GM21367 (cell line): ENCODE measurements around the gene KRT73.
"Not testable (repeated sequence)": the region's sequence is repeated elsewhere in the genome, so short reads cannot be mapped to it uniquely, and the experiment has no call there.

ENCODE experiments used
- ATAC-seq: cut with Tn5 transposase; IDR thresholded peaks from one replicate; pipeline ENCODE4 v1.9.1; 2021; ENCODE audit not compliant: unreplicated experiment

KRT73 gene

DNA sequence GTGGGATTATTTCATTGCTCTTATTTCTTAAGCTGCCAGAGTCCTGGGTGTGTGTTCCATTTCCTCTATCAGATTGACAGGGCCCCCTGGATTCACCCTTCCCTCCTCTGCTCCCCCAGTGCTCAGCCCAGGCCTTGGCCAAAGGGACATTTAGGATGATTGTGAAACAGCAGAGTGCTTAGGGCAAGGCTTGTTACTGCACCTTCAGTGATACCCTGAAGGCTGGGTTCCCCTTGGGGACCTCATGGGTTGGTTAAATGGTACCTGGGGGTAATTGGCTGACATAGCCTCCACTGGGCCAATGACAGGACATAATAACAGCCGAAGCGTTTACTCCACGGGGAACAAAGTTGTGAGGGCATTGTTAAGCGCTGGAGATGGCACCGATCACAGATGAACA is 15.8 kb downstream of the KRT73 start:
- ATAC-seq, result no peak

DNA sequence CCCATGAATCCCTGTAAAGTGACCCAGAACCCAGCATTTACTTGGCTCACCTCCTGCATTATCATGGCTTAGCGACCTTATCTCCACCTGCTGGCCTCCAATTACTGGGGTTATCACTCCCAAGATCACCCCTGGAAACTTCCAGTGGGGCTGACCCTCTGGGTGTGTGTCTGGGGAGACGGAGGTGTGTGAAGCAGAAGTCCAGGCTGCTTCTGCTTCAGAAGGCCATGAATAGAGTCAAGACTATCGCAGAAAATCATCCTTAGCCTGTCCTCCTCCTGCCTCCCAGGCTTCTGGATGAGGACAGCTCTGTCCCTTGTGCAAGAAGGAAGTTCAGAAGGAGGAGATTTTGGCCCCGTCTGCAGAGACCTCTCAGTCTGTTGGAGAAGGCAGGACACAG is 16.7 kb downstream of the KRT73 start:
- no peak for ATAC-seq

DNA sequence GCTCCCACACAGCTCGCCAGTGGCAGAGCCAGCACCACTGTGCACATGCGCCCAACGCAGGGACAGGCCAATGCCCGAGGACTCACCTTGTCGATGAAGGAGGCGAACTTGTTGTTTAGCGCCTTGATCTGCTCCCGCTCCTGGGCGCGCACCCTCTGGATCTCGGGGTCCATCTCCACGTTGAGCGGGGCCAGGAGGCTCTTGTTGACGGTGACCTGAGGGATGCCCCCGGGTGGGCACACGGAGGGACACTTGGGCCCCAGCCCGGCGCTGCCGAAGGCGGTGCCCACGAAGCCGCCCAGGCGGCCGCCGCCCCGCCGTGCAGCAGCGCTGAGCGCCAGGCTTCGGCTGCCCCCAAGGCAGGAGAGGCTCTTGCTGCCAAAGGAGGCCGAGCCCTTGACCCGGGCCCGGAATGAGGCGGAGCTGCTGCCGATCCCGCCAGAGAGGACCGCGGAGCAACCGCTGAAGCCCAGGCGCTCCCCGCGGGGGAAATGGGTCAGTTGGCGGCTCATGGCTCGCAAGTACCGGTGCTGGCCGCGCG is 17.3 kb downstream of the KRT73 start, which contains the start of gene KRT72:
KRT72 (minus strand) TSS at position 523 of the 541 bp plus-strand sequence; CDS start at position 512, 11 bp downstream.
- ATAC-seq, result no peak

DNA sequence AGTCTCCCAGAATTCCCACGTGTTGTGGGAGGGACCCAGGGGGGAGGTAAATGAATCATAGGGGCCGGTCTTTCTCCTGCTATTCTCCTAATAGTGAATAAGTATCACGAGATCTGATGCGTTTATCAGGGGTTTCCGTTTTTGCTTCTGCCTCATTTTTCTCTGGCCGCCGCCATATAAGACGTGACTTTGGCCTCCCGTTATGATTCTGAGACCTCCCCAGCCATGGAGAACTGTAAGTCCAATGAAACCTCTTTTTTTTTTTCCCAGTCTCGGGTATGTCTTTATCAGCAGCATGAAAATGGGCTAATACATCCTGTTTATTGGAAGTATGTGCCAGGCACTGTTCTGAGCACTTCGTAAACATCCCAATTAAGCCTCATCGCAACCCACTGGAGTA is 17.9 kb downstream of the KRT73 start:
- no peak for ATAC-seq

DNA sequence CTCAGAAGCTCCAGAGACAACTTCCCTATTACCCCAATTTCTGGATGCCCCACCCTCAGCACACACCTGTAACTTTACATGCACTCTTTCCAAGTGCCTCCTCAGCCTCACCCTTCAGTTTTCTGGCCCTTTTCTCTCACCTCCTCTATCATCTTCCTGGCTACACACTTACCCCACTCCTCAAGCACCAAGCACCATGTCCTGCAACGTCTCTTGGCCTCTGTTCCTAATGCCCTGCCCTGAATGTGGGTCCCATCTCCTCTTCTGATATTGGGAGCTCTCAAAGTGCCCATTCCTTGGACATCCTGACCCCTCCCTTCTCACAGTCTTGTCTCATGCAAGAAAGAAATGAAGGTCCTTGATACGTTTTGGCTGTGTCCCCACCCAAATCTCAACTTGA is 18.3 kb downstream of the KRT73 start:
- no peak for ATAC-seq

DNA sequence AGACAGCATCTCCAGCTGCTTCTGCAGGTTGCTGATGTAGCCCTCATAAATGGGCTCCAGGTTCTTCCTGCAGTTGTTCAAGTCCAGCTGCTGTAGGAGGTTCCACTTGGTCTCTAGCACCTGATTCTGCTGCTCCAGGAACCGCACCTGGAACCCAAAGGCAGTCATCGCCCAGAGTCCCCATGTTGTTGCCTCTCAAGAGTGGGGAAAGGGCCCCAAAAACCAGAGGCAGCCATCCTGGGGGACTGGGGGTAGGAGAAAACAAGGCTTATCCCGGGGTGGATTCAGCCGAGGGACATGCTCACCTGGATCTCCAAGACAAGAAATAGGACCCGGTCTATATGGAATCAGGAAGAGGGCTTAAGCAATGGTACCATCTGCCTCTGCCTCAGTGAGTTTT is 19.4 kb downstream of the KRT73 start:
- ATAC-seq, result no peak

DNA sequence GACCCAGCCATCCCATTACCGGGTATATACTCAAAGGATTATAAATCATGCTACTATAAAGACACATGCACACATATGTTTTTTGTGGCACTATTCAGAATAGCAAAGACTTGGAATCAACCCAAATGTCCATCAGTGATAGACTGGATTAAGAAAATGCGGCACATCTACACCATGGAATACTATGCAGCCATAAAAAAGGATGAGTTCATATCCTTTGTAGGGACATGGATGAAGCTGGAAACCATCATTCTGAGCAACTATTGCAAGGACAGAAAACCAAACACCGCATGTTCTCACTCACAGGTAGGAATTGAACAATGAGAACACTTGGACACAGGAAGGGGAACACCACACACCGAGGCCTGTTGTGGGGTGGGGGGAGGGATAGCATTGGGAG is 24.1 kb downstream of the KRT73 start:
- not testable (repeated sequence) for ATAC-seq

DNA sequence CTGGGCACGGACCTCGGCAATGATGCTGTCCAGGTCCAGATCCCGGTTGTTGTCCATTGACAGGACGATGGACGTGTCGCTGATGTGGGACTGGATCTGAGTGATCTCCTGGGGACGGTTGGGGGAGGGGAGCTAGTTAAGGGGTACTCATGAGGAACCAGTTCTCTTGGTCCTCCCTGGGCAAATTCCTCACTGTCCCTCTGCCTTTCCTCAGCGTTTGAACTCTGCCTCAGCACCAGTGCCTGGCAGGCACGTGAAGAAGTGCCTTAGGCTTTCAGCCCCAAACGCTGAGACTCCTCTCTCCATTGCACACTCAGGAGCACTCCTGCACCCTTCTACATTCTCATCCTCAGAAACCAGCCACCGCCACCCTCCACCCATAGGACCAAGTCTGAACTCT is 26.8 kb downstream of the KRT73 start:
- no peak for ATAC-seq

DNA sequence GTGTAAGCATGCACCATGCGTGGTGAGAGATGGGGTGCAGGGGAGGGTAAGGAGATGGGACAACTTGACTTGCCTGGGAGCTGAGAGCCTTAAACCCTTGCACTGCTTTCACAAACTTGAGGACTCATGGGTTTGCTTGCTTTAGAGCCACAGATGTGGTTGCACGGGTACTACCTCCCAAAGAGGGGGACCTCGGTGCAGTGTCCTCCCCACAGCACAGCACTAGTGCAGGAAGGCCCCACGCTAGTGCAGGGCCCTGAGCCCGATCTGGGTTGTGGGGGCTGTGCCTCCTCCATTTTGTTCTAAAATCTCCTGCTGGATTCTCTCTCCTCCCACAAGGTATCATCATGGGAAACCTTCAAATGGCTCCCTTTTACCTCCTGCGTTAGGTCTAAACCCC is 28.3 kb downstream of the KRT73 start:
- no peak for ATAC-seq

DNA sequence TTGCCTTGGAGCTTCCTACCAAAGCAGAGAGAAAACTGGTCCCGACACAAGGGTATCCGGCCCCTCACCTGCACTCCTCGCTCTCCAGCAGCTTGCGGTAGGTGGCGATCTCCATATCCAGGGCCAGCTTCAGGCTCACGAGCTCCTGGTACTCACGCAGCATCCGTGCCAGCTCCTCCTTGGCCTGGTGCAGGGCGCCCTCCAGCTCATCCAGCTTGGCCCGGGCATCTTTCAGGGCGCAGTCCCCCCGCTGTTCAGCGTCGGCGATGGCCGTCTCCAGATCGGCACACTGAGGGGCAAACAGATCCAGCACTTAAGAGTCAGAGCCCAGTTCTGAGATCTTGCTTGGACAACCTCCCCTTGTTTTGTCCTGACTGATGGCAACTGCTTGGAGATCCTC is 30.8 kb downstream of the KRT73 start:
- no peak for ATAC-seq

DNA sequence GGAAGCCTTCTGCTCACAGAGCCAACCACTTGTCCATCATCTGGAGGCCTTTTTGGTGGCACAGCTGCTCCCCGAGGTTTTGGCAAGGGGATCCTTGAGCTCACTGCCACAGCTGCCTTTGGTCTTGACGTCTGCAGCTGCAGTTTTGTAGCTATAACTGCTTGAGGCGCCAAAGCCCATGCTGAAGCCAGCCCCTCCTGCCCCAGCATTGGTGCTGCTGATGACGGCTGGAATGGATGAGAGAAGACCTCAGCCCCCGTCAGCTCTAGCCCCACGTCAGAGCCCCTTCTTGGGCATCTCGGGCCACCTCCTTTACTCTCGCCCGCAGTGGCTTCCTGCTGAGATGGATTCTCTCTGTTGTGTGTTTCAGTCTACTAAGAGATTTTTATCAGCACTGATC is 32.4 kb downstream of the KRT73 start:
- no peak for ATAC-seq

DNA sequence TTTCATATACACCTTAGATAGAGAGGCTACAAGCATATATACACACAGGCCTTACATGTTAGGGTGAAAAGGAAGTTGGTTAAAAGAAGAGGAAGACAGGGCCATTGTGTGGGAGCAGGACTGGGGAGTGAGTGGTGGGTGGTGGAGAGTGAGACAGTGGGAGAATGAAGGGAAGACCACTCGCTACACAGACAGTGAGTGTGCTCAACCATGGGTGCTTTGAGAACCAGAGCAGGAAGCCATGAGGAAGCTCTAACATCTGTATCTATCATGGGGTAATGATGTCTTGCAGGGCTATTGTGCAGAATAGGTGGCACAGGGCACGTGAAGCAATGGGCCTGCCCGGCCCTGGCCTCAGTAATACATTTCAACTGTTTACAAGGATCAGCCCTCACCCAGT is 33.3 kb downstream of the KRT73 start:
- no peak for ATAC-seq

DNA sequence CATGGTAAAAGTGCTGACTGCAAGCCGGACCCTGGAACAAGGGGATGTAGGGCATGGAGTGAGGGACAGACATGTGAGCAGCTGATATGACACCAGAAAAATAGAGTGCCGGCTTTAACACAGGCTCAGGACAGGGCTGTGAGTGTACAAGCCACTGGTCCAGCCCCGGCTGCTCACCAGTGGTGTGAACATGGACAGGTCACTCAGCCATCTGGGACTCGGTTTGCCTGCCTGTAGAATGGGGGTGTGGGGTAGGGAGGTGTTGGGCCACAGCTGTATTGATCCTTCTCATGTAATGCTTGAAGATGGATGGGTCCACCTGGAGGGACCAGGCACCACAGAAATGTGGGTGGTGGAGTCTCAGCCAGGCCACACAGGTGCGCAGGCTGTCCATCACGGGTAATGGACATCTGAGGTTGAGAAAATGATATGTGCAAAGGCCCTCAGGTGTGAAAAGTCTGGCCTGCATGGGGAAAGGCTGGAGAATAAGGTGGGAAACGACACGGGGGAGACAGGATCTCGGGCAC is 34.1 kb downstream of the KRT73 start:
- ATAC-seq, result no peak

DNA sequence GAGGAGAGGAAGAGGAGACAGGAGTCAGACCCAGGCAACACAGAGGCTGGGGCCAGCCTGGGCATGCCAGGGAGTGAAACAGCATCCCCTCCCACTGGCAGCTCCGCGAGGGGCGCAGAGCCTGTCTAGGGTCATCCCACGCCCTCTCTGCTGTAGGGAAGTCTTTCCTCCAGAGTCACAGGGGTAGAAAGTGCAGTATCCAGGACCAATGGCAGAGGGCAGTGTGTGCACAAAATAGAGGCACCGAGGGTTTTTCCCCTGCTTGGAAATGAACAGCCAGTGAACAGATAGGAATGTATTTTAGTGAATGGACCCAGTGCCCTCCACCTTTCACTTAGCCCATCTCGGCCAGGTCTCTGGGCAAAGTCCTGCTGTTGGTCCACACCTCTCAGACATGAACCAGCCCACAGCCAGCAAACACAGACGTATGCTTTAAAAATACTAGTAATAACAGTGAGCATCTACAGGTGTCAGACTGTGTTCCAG is 35.3 kb downstream of the KRT73 start:
- ATAC-seq, result no peak

DNA sequence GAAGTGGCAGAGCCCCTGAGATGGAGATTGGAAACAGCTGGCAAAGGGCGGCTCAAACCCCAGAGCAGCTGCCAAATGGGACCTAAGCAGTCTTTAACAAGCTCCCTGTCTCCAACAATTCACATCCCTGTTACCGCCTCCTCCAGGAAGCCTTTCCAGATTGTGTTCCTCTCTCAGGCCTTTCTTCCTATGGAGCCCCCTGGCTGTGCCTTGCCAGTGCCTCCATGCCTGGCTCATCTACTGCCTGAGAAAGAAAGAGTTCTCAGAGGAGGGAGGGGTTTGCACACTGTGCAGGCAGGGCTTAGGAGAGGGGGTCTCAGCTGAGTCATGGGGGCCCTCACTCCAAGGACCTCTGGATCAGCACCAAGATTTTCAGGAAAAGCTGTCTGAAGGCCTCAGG is 35.9 kb downstream of the KRT73 start:
- no peak for ATAC-seq

DNA sequence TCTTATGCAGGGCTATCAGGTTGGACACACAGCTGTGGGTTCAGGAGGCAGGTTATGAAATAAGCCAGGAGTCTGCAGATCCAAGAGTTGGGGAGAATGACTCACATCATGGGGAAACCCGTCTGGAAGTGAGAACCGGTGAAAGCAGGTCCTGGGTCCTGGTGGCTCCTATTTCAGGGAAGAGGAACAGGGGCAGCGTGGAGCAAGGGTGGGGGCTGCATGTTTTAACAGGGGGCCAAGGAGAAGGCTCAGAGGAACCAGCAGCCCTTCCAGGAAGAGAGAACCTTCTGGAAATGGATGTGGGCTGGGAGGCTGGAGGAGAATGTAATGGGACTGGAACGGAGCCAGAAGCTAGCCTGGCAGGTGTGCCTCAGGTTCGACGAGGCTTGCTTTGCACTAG is 36.9 kb downstream of the KRT73 start:
- no peak for ATAC-seq

DNA sequence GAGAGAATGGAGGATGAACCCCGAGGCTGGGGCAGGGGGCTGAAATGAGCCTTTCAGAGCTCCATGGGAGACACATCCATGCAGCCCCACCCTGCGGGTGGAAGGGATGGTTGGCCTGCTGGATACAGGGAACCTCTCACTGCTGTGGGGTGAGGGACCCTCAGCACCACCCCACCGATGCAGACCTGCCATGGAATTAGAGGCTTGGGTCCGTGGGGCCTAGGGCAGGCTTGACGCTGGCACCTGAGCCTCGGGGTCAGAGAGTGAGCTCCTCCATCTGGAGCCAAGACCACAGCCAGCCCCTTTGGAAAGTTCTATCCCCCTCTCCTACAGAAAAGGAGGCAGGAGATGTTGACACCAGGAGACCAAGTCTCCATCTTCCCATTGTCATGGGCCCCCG is 37.3 kb downstream of the KRT73 start:
- ATAC-seq, result no peak

DNA sequence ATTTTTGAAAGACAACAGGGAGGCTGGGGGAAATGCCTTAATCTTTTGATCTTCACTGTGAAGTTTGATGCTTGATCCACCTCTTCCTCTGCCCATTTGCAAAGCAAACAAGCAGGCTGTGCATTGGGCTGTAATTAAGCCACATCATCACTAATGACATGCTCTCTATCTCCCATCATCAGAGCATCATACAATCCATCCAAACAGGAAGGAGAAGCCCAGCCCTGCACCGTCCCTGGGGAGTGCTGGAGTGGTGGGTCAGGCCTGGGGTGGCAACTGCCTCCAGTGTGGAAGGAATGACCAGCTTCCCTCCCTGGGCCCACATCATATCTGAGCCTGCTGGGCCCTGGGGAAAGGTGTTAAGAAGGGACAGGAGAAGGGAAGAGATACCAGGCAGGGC is 37.9 kb downstream of the KRT73 start:
- ATAC-seq, result no peak

DNA sequence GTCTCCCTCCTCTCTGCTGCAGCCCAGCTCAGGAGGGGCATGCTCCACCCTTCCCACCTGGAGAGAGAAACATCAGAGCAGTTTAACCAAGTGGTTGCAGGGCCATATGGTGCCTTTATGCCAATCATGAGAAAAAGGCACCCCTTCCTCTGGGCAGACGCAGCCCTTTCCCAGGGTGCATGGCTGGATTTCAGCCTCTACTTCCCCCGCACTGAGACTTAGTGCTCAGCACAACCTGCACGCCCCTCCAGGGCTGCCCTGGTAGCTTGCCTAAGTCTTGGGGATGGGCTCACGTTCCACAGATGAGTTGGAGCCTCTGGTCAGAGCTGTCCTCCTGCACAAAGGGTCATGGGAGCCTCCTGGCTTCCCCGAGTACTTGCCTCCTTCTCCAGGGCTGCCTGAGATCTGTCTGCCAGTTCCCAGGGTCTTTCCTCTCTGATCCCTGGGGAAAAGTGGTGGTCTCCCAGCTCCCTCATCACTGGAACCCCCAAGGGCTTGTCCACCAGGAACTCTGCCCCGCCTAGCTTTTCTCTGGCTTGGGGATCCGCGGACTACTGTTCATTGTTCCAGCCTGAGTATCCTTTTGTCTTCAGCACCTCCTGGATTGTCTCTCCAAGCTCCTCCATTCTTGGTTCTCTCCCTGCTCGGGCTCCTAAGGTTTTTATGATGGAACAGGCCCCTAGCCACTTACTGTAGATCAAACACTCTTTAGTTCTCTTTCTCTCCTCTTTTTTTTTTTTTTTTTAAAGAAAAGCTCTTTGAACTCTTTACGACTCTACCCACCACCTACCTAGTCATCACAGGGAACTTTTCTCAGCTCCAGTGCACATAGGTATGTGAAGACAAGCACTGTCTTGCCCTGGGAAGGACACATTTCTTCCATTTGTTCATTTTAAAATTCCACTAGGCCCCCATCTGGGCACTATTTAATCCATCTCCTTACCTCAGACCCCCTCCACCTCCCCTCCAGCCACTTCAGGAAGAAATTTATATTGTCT is 38.6 kb downstream of the KRT73 start:
- no peak for ATAC-seq

DNA sequence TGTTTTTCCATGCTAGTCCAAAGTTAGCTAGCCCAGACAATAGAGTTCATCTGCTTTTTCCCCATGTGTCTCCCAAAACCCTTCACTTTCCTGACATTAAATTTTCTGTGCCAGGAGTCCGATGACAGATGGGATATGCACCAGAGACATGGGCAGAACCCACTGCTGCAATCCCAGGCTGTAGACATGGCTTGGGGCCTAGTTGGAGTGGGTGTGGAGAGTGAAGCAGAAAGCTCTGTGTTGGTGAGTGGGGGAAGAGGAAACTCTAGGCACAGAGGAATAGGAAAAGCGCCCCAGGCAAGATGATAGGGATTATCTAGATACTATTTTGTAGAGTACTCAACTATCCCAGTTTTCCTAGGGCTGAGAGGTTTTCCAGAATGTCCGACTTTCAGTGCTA is 39.9 kb downstream of the KRT73 start:
- ATAC-seq, result no peak

DNA sequence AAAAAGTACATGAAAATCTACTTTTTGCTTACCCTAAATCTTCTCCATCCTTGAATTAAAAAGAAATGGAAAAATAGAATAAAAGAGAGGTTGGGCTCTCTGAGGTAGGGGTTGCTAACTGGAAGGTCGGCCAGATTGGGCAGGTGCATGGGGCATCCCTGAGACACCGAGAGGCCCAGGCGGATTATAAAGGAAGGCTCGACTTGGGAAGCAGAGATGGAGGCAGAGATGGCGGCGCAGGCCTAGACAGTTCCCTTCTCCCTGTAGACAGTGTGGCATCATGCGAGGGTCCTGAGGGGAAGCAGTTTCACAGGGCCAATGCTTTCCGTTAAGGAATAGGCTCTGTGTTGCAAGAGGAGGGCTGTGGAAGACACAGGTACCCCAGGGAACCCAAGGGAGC is 41.0 kb downstream of the KRT73 start:
- no peak for ATAC-seq

DNA sequence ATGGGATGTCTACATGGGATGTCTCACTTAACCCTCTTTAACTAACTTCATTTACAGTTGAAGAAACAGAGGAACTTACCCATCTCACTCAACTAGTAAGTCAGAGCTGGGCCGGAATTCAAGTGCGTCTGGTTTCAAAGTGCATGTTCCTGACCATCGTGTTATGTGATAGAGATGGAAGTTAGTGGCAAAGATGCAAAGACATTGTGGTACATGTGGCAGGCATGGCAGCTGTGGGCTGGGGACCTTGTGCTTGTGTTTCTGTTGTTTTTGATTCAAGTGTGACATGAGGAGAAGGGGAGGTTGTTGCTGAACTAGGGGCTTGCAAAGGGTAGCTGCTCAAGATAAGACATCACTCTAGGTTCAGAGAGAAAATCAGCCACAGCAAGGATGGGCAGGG is 42.4 kb downstream of the KRT73 start:
- no peak for ATAC-seq
